GM19240 (cell line): ENCODE measurements around the gene LRRFIP1.
"Not testable (repeated sequence)": the region's sequence is repeated elsewhere in the genome, so short reads cannot be mapped to it uniquely, and the experiment has no call there.

Experiments used
- DNase-seq: peaks from one replicate; pipeline ENCODE4 v3.0.0; 2011; ENCODE audit warnings: low spot score; ENCODE audit not compliant: insufficient read length

The LRRFIP1 gene

DNA sequence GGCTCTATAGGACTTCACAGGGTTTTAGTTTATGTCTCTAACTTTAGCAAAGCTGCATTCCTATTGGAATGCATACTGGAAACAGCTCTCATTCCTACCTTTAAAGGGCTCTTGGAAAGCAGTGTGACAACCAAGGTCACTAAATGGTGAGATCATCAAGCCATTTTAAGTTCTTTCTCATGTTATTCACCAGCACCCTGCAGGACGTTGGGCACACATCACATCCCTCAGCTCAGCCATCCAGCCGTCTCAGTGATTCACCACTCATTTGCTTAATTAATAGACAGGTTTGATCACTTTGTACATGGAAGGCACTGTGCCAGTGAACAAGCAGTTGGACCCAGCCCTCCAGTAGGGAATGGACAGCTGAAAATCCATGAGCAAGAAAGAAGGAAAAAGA lies 139.0 kb downstream of the LRRFIP1 start:
- no peak for DNase-seq

DNA sequence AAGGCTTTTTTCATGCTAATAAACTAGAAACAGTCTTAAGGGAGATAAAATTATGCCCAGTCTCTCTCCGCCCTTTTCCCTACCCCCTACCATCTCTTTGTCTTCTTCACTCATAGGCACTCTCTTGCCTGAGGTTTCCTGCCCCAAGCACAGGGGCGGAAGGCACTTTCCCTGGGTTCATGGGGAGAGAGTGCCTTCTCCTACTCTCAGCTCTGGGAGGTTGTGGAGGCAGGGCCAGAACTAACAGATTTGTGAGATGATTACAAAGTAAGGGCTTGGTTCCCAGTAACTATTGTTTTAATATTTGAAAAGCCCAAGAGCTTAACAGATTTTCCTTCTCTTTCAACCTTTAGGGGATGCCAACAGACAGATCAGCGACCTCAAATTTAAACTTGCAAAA lies 145.1 kb downstream of the LRRFIP1 start:
- DNase-seq: no peak

DNA sequence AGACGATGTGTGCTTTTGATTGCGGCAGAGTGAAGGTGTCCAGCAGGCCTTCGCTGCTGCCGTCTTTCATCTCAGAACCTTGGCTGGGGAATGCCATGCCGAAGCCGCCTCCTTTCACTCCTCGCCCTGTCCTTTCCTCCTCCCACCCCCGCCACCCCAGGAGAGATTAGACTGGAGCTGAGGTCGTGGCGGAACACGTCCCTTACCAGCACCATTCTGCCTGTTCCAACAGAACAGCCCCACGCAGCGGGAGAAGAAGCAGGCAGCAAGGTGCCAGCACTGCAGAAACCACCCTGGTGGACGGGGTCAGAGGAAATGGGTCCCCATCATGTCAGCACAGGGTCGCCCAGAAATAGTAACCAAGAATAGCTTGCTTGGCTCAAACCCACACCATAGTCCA lies 146.4 kb downstream of the LRRFIP1 start:
- no peak for DNase-seq

DNA sequence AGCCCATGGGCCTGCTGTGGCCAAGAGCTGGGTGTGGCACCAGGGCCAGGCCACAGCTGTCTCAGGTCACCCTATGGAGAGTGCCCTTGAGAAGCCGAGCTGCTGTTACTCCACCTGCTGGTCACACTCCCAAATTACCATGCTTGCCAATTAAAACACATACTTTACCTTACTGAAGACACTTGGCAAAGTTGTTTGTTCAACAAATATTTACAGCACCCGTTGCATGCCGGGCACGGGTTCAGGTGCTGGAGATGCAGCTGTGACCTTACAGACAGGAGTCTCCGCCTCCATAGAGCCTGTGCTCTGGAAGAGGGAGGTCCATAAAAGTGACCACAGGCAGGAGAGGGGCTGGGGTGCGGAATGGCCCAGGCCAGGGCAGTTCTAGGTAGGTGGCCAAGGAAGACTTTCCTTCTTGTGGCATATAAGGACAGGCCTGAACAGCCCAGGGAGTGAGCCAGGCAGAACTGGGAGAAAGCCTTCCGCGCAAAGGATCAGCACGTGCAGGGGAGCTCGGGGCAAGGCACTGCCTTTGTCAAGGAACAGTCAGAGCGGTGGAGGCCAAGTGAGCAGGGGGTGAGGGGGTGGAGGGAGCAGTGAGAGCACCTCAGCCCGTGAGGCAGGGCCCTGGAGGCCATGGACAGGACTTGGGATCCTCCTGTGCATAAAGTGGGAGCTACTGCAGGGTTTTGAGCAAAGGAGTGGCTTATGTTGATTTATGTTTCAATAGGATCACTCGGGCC lies 147.6 kb downstream of the LRRFIP1 start:
- DNase-seq: peak; percentile 45

DNA sequence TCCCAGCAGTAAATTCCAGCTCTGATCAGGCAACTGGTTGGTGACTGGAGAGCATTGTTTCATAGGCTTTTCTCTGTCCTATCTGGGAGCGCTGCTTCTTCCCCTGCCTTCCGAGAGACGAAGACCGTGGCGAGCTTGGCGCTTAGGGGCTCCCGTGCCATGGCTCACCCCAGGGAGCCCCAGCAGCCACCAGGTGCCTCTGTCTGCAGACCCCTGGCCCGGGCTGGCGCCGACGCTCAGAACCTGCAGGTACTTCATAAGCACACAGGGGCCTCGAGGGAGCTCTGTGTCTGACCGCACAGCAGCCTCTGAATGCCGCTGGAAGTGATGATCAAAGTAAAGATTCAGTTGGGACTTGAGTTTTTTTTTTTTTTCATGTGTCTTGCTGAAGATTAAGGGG lies 152.1 kb downstream of the LRRFIP1 start:
- no peak for DNase-seq

DNA sequence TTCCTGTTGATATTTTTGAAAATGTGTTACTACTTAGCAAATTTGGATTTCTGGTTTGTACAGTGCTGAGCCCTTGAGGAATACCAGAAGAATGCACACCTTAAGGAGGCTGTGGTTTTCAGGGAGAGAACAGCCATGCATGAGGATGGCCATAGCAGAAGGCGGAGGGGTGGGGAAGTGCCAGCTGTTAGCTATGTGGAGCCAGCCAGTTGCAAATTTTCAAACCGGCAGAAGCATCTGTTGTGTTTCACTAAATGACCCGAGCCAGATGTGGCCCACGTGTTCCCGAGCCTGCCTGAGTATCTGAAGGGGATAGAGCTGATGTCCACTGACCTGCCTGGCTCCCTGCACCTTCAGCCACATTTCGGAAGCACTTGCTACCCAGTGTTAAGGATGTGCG lies 154.8 kb downstream of the LRRFIP1 start:
- no peak for DNase-seq

DNA sequence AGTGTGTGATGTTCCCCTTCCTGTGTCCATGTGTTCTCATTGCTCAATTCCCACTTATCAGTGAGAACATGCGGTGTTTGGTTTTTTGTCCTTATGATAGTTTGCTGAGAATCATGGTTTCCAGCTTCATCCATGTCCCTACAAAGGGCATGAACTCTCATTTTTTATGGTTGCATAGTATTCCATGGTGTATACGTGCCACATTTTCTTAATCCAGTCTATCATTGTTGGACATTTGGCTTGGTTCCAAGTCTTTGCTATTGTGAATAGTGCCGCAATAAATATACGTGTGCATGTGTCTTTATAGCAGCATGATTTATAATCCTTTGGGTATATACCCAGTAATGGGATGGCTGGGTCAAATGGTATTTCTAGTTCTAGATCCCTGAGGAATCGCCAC lies 156.3 kb downstream of the LRRFIP1 start:
- DNase-seq: not testable (repeated sequence)

DNA sequence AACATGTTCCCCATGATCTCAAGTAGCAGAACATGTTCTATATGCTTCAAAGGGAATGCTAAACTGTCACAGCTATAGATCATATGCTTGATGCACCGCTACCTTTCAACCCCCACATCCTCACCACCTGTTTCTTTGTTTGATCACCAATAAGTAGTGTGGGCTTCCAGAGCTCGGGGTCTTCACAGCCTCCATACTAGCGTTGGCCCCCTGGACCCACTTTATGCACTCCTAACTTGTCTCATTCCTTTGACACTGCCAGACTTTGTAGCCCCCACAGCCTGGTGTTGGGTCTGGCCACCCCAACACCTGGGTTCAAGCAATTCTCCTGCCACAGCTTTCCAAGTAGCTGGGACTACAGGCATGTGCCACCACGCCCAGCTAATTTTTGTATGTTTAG lies 159.5 kb downstream of the LRRFIP1 start:
- no peak for DNase-seq

DNA sequence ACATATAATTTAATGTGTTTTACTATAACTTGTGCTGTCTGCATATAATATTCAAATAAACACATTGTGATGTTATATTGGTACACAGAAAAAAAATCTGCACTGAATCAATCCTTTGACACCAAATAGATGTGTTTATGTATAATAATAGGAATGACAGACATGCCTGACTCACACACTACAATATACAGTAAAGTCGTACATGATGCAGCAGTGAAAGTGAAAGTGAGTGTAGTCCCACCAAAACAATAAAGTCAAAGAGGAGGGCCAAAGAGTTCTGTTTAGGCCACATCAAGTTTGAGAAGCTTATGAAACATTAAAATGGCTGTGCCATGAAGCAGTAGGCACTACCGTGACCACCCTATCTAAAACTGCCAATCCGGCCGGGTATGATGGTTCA lies 163.0 kb downstream of the LRRFIP1 start:
- DNase-seq: no peak

DNA sequence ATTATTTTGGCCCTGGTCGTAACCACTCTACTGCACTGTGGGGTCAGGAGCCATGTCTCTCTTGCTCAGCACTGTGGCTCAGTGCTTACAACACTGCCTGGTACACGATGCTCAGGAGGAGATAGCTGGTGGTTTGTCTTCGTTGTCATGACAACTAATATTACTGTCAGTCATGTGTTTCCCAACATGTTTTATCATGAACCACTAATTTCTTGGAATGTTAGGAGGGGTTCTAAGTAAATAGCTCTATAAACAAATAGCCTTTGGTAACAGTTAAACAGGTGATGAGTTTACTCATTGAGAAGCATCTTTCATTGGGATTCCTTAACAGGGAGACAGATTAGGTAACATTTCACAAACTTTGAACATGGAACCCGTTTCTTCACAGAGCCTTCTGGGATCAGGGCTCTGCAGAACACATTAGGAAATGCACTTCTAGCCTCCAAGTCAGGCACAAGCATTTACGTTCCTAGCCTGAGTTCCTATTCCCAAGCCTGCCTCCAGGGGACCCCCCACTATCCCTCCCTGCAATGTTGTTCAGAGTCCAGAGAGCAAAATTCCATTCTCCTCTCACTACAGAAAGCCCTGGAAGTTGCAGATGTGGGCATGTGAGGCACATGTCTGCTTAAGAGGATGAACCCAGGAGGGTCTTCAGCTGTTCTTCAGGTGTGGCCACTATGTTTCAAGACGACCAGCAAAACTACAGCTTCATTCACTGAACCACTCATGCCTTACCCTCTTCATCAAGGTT lies 164.8 kb downstream of the LRRFIP1 start:
- DNase-seq: no peak

DNA sequence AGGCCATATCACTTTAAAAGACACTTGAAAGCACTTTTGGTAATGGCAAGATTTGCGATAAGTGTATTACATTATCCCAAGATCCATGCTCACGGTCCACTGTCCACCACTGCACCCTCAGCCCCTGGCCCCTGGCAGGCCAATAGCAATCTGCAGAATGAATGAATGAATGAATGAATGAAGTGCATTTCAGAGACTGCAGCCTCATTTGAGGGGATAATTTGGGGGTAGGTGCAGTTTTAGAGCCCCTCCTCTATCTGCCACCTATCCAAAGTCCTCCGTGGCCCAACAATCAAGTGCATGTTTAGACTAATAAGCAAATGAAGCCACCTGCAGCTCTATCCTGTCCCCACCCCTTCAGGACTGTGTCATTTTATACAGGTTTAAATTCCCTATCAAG lies 169.9 kb downstream of the LRRFIP1 start:
- DNase-seq: no peak

DNA sequence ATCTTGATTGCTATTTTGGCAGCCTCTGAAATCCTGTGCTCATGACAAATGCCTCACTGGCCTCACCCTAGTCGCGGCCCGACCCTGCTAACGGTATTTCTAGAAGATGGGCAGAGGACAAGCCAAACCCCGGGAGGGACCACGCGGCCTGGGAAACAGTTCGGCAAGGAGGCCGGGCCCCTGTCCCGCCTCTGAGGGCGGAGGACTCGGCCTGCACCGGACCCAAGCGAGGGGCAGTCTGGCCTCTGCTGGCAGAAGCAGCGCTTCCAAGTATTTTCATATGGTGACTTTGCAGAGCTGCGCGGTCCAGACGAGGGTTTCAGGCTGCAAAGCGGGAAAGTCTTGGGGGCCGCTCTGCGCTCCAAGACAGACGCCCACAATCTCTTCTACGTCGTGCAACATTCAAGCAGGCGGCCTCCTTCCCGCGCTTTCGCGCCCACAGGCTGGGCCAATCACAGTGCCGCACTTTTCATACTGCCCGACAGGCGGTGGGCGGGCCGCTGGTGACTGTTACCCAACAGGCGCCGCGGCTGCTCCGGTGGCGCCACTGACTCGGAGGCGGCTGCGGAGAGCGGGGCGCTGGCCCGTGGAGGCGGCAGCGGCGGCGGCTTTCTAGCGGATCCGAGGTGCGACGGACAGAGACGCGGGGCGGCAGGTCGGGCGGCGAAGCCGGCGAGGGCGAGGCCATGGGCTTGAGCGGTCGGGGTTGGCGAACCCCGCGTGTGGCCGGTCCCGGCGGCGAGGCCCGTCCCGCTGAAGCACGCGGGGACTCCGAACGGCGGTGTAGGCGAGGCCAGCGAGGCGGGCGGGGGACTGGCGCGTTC lies 171.1 kb downstream of the LRRFIP1 start, which contains the start of gene RBM44:
Gene RBM44, plus strand, starts transcription at position 544 of the 824 bp plus-strand sequence. CDS start 14,831 bp downstream, outside the sequence.
- DNase-seq: no peak

DNA sequence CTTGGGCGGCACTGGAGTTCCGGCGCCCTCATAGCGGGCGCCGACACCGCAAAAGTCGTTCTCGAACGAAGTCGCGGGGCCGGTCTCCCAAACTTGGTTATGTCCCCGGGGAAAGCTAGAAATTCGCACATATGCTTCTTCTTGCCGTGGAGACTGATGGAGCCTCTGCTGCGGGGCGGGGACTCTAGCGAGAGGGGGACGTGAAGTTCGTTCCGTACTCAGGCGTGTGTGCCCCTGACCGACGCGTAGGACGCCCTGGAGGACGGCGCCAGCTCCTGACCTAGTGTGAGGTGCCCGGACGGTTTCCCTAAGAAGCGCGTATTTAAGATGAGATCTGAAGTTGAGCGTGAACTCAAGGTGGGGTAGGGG lies 171.7 kb downstream of the LRRFIP1 start:
- no peak for DNase-seq

DNA sequence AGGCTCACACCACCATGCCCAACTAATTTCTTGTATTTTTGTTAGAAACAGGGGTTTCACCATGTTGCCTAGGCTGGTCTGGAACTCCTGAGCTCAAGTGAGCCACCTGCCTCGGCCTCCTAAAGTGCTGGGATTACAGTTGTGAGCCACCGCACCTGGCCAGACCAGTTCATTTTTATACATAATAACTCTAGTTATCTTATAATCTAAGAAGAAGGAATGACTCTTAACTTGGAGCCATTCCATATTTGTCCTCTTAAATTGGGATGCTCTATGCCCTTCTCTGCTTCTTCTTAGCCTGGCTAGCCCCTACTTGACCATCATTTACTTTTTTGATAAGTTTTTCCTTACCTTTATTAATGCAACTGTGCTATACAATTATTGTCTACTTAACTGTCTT lies 174.1 kb downstream of the LRRFIP1 start:
- DNase-seq: no peak

DNA sequence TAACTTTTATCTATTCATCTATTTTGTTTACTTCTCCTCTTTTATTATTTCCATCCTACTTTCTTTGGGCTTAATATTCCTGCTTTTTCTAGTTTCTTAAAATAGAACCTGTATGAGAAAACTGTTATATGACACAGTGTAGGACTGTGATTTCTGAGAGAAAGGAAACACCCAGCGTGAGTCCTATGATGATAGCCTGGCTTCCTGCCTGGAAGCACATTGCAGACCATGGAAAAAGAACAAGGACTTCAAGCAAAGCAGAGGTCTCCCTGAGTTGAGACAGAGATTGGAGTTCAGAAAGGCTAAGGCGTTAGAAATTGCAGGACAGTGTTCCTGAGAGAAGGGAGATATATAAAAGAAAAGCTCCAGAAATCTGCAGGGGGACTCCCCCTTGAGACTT lies 178.9 kb downstream of the LRRFIP1 start:
- DNase-seq: no peak

DNA sequence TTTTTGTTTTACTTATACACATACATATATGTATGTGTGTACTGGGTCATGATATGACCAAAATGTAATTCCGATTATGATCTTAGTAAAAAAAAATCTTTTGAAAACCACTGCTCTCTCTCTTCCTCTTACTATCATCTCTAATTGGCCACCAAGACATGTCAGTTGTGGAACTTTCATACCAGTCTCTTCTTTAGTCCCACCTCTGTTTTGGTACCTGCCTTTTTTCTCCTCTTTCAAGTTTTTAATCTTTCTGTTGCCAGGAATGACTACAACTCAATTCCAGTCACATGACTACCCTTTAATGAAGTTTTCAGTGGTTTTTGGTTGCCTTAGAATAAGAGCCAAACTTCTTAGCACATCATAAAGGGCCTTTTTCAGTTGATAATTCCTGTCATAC lies 188.2 kb downstream of the LRRFIP1 start:
- DNase-seq: no peak

DNA sequence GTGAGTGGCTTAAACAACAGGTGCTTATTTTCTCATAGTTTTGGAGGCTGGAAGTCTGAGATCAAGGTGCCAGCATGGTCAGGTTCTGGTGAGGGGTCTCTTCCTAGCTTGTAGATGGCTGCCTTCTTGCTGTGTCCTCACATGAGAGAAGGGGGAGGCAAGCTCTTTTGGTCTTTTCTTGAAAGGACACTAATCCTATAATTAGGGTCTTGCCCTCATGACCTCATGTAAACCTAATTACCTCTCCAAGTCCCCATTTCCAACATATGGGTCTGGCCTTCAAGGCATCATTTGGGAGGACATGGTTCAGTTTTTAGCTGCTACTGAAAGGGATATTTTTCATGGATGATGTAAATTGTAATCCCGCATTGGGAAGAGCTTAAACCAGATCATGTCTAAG lies 189.1 kb downstream of the LRRFIP1 start:
- no peak for DNase-seq

DNA sequence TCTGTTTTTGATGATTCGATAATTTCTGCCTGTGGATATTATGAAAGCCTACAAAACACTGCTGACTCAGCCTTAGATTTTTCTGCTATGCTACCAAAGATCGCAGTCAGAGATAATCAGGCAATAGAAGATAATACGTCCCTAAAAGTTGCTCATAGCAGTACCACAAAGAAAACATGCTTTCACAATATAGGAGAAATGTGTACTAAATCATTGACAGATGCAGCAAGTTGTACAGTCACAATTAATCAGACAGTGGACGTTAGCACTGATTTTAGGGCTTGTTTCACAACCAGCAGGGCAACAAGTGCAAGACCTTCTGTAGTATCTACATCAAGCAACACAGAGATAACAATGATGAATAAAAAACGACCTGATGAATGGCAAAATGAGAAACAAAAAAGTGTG lies 190.7 kb downstream of the LRRFIP1 start:
- no peak for DNase-seq

DNA sequence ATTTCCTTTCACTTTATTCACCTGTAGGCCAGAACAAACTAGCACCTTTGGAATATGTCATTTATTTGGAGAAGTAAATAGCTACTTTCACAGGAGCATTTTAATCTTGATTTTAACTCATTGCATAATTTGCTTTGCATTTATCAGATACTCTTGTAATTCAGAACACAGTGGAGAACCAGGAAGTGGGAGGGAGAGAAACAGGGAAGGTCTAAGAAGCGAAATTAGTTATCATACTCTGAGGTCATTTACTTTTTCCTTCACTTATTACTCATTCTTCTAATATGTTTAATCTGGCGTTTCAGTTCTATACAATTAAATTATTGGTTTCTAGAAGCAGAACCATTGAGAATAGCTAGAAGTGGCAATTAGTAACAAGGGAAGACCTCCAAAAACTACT lies 191.8 kb downstream of the LRRFIP1 start:
- DNase-seq: no peak

DNA sequence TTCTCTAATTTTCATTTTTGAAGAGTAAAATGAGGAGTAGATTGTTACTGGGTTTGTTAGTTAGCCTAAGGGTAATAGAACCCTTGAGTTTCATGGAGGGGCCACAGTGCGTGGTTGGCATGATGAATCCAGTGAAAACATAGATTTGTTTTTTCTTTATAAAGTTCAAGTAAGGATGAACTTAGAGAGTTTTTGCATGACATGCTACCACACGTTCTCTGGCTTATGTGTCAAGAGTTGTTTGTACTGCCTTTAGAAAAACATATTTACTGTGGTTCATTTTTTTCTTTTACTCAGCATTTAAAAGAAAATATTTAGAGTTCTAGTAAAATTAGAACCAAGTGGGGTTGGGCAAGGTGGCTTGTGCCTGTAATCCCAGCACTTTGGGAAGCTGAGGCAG lies 193.0 kb downstream of the LRRFIP1 start:
- DNase-seq: no peak

DNA sequence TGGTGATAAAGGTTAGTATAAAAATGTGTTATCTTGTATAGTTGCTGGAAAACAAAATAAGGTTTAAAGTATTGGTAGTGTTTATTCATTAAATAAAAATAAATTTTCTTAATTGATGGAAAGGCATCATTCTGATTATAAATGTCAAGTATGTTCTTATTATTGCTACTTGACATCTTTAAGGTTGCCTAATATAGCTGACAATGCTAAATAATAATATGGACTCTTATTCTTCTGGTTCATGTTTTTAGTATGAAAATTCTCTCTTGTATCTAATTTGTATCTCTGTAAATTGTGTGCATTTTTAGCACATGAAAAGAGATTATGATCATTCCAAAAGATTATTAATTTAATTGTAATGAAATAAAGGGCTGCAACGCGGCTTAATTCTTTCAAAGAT lies 196.2 kb downstream of the LRRFIP1 start:
- no peak for DNase-seq

DNA sequence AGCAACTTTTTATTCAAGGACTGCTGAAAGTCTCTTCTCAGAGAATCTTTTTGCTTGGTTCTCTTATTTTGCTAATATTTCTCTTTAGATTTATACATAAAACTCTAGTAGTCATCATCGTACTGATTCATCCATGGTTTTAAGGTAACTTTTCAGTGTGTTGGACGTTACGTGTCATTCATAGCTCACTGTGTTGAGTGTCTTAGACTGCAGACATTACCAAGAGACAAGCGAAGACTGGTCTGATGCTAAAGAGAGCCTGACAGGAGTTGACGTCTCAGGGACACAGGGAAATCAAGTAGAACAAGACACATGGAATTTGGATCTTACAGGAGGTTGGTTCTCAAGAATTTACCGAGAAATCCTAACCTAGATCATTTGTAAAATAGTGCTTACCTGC lies 196.7 kb downstream of the LRRFIP1 start:
- DNase-seq: no peak
